Esophagus (tissue), 2 donors: ENCODE data around the gene MUS81. TPM values are rescaled to one million over a fixed set of nuclear protein-coding genes. Genes with fewer than 3 reads are reported as not detected.
"Not testable (repeated sequence)": the region's sequence is repeated elsewhere in the genome, so short reads cannot be mapped to it uniquely, and the experiment has no call there.

Source experiments
- H3K27ac ChIP-seq, 2 donors: one replicate each; pipeline ENCODE4 v1.5.1; 2013; ENCODE audit warnings: low read depth in 2 of 2, mild to moderate bottlenecking in 2 of 2, inconsistent platforms in 1 of 2, low read length in 1 of 2, moderate library complexity in 1 of 2
- H3K27me3 ChIP-seq, 2 donors: one replicate each; pipeline ENCODE4 v1.6.1; 2013; ENCODE audit warnings: low read length in 2 of 2, control low read depth in 1 of 2, mild to moderate bottlenecking in 1 of 2; ENCODE audit not compliant: insufficient read depth in 2 of 2, control insufficient read depth in 1 of 2
- H3K36me3 ChIP-seq, 2 donors: one replicate each; pipeline ENCODE4 v1.6.1; 2013; ENCODE audit warnings: low read length in 1 of 2; ENCODE audit not compliant: control insufficient read depth in 2 of 2, insufficient read depth in 2 of 2
- H3K4me1 ChIP-seq, 2 donors: one replicate each; pipeline ENCODE4 v1.6.1; 2013; ENCODE audit warnings: low read length in 1 of 2; ENCODE audit not compliant: control insufficient read depth in 2 of 2, insufficient read depth in 2 of 2
- H3K4me3 ChIP-seq, 2 donors: one replicate each; pipeline ENCODE4 v1.5.1; 2013; ENCODE audit warnings: low read length in 2 of 2, mild to moderate bottlenecking in 2 of 2, low read depth in 1 of 2, moderate library complexity in 1 of 2
- H3K9me3 ChIP-seq, 2 donors: one replicate each; pipeline ENCODE4 v1.6.1; 2013; ENCODE audit warnings: mild to moderate bottlenecking in 2 of 2, low read depth in 1 of 2, low read length in 1 of 2, moderate library complexity in 1 of 2; ENCODE audit not compliant: control insufficient read depth in 2 of 2, insufficient read depth in 1 of 2
- WGBS, 2 donors: extraction: QIAGEN DNeasy Blood & Tissue Kit; methylation state at CpG; one replicate each; pipeline ENCODE4 v1.1.7; 2013; 5-methylcytosine and 5-hydroxymethylcytosine counted together
- polyA plus RNA-seq, 2 donors: library from polyadenylated mRNA; stranded (reverse); fragments of 200-250 nt; gene quantifications; one replicate each; pipeline ENCODE4 v1.2.3, GENCODE V29; 2013
- donor health status: healthy with polysubstance abuse.
- donor health status: Bipolar disorder and iron deficiency.

Gene MUS81
- polyA plus RNA-seq, 2 donors, result 32.1 to 48.0 TPM

DNA sequence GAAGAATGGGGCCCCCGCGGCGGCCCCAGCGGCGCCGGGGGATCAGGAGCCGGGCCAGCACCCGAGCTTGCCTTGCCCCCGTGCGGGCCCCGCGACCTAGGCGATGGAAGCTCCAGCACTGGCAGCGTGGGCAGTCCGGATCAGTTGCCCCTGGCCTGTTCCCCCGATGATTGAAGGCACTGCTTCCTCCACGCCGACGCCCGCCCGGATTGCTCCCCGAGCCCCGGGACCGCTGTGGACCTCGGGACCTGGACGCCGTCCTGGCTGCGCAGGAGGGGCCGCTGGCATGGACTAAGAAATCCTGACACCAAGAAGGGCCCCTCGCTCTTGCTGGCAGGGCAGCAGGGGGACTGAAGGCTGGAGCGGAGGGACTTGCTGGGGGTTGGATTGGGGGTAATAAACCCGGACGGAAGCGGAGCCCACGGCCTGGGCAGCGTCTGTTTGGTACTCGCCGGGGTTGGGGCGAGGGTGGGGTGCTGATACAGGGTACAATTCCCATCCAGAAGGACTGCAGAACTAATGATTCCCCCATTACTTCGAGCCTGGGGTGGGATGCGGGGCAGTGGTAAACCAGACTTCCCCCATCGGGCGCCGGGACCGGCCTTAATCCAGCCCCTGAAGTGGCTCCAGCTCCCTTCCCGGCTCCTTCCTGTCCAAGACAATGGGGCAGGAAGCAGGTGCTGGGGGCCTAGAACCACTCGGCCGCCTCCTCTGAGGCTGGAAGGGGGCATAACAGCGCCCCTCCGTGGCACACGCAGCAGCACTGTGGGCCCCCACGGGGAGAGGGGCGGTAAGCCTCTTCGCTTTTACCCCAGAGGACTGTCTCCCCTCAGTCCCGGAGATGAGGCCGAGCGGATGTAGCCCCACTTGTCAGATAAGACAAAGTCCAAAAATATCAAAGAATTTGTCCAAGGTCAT lies 31.2 kb downstream of the MUS81 start:
- H3K4me3 ChIP-seq, result peak overlapping the region; percentile 53 to 77
- H3K4me1 ChIP-seq, result peaks cover 7 to 13% of the 10 kb centered on the region in 2 donors
- 7 to 9% methylated on average over 45 to 57 of the region's 57 CpGs for WGBS, 2 donors

DNA sequence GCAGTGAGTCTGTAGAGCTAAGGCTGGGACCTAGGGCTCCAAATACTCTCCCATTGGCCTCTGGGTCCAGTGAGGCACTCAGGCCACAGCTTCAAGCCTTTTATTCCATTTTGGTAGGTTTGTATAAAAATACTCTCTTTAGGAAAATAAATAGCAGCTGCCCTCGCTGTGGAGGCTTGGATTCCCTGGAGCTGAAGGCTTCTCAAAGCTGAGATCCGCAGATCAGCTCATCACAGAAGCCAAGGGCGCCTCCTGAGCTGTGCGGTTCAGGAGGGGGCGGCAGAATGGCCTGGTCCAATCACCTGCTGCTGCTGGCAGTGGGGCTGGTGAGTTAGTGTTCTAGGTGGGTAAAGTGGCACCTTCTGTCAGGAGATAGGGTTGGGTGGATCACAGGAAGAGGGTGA lies 31.9 kb downstream of the MUS81 start:
- not testable (repeated sequence) for H3K9me3 ChIP-seq, H3K27me3 ChIP-seq, H3K36me3 ChIP-seq
- H3K27ac ChIP-seq, result peak overlapping the region; percentile 98
- WGBS, 2 donors, result 59 to 61% methylated on average over 5 of the region's 5 CpGs
- peak overlapping the region in 1 of 2 donors; percentile 53 for H3K4me3 ChIP-seq
- H3K4me1 ChIP-seq, result peaks cover 7 to 13% of the 10 kb centered on the region in 2 donors

More for the DNA sequence above, 31.2 kb downstream of the MUS81 start:
- H3K36me3 ChIP-seq, result no peaks in the 10 kb centered on the region
- H3K9me3 ChIP-seq, result no peaks in the 10 kb centered on the region
- H3K27ac ChIP-seq, result peak overlapping the region; percentile 98
- no peaks in the 10 kb centered on the region for H3K27me3 ChIP-seq

DNA sequence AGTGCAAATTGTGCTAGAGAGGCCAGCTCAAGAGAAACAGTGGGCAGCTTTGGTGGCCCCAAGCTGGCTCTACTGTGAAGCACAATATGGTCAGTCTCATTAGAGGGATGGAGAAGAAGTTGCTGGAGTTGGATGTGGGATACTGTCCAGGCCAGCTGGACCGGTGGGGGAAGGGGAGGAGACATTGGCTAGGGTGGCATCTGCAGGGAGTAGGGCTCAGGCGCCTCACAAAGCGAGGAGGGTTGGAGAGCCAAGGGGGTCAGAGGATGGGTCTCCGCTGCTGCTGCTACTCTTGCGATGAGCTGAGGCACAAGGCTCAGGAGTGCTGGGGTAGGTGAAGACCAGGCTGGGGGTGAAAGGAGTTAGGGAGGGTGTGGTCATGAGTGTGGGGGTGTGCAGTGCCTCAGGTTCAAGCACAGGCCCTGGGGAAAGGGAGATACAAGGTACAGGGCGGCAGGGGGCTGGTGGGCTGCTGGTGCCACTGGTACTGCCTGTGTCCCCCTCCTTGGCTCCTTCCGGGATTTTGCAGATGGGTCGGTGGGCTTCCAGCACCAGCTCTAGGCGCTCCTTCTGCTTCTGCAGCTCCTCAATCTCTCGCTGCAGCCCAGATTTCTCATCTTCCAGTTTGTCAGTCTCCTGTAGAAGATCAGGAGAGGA lies 32.6 kb downstream of the MUS81 start:
- no peaks in the 10 kb centered on the region for H3K36me3 ChIP-seq
- no peaks in the 10 kb centered on the region for H3K9me3 ChIP-seq
- H3K4me3 ChIP-seq, result no peak overlapping the region
- peaks cover 7 to 11% of the 10 kb centered on the region in 2 donors for H3K4me1 ChIP-seq
- 72 to 77% methylated on average over 10 of the region's 10 CpGs for WGBS, 2 donors
- peak overlapping the region in 1 of 2 donors; percentile 98 for H3K27ac ChIP-seq
- H3K27me3 ChIP-seq, result no peaks in the 10 kb centered on the region

DNA sequence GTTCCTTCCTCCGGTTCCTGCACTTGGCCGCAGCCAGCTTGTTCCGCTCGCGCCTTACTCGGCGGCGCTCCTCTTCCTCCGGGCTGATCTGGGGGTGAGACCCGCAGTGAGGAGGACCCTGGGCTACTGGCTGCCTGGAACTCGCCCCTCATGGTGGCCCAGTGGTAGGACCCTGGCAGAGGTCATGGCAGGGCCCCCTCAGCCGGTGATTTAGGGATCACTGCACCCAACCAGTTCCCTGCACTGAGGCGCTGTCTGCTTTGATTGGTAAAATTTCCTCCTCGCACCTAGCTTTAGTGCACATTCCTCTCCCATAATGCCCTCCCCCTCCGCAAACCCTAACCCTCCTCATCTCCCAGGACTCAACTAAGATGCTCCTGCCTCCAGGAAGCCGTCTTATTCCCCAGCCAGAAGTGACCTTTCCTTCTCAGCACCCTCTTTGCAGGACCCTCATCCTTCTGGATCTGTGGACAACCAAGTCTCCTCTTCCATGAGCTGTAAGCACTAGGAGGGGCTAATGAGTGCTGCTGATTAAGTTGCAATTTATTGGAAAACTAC lies 33.9 kb downstream of the MUS81 start:
- H3K27ac ChIP-seq, result peak overlapping the region; percentile 74 to 83
- H3K9me3 ChIP-seq, result no peaks in the 10 kb centered on the region
- no peaks in the 10 kb centered on the region for H3K36me3 ChIP-seq
- peak overlapping the region in 1 of 2 donors; percentile 2 for H3K4me3 ChIP-seq
- no peaks in the 10 kb centered on the region for H3K27me3 ChIP-seq
- 72 to 76% methylated on average over 16 of the region's 16 CpGs for WGBS, 2 donors
- H3K4me1 ChIP-seq, result peaks cover 7 to 10% of the 10 kb centered on the region in 2 donors

DNA sequence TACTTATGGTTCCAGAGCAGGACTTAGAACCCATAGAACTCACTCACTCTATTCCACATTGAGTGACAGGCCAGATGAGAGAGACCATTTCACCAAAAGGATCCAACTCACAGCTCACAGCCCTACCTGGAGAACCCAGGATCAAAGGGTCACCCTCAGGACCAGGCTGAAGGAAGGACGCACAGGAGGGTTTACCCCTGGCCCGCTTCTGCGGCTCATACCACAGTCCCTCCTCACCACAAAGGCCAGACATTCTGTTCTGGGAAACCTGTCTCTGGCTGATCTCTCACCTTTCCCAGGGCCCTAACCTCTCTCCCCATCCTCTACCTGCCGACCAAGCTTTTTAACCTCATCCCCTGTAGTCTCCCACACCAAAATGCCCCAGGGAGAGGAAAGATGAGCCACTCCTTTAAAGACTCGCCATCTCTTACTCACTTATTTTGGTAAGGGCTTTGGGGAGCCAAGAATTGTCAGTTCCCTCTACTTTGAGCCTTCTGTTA lies 35.3 kb downstream of the MUS81 start:
- peaks cover 7 to 15% of the 10 kb centered on the region in 2 donors for H3K4me1 ChIP-seq
- H3K27ac ChIP-seq, result no peak overlapping the region
- no peaks in the 10 kb centered on the region for H3K36me3 ChIP-seq
- no peaks in the 10 kb centered on the region for H3K27me3 ChIP-seq
- no peak overlapping the region for H3K4me3 ChIP-seq
- 86 to 88% methylated on average over 5 of the region's 5 CpGs for WGBS, 2 donors
- H3K9me3 ChIP-seq, result no peaks in the 10 kb centered on the region

DNA sequence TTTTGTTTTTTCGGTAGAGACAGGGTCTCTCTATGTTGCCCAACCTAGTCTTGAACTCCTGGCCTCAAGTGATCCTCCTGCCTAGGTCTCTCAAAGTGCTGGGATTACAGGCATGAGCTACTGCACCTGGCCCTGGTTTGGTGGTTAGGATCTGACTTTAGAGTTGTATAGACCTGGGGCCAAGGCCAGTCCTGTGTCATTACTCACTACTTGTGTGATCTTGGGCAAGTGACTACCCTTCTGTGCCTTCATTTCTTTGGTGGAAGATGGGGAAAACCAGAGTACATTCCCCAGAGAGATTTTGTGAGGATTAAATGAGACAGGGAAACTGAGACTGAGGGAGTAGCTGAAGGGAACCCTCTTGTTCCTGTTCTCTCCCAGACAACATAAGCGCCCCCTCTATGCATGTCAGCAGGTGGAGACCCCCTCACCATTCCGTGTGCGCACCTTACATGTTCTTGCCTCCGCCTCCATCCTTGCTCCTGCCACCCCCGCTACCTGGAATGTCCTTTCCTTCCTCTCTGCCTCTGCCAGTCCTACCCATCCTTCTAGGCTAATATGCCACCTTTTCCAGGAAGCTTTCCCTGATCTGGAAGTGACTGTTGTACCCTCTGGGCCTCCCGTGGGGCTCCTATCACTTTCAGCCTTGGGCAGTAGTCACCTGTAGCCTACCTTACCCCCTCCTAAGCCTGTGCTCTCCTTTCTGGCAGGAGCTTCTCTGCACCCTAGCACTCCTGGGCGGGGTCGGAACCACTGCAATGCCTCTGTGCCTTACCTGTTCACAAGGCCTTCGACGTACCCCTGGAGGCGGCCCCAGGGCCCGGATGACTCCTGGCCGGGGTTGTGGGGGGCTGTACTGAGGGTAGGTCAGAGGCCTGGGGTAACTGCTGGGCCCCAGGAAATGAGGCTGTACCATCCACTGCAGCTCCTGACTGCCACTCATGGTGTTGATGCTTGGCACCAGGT lies 36.1 kb downstream of the MUS81 start:
- H3K4me1 ChIP-seq, result peaks cover 7 to 13% of the 10 kb centered on the region in 2 donors
- H3K27ac ChIP-seq, result no peak overlapping the region
- no peaks in the 10 kb centered on the region for H3K36me3 ChIP-seq
- 87 to 91% methylated on average over 14 of the region's 14 CpGs for WGBS, 2 donors
- no peaks in the 10 kb centered on the region for H3K27me3 ChIP-seq
- no peaks in the 10 kb centered on the region for H3K9me3 ChIP-seq
- H3K4me3 ChIP-seq, result no peak overlapping the region

DNA sequence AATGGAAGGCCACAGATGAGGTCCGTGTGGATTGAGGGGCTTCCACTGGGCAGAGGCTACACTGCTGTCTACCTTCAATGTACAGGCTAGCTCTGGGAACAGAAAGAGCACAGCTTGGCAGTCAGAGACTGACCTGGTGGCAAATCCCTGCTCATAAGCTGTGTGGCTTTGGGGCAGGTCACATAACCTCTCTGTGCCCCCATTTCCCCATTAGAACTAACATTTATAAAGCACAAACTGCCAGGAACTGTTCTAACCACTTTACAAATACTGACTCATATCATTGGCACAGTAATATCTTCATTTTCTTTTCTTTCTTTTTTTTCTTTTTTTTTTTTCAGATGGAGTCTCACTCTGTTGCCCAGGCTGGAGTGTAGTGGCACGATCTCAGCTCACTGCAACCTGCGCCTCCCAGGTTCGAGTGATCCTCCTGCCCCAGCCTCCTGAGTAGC lies 36.8 kb downstream of the MUS81 start:
- no peak overlapping the region for H3K27ac ChIP-seq
- no peaks in the 10 kb centered on the region for H3K27me3 ChIP-seq
- H3K4me1 ChIP-seq, result peaks cover 2 to 8% of the 10 kb centered on the region in 2 donors
- no peaks in the 10 kb centered on the region for H3K36me3 ChIP-seq
- WGBS, 2 donors, result 72 to 81% methylated on average over 4 of the region's 4 CpGs
- H3K9me3 ChIP-seq, result no peaks in the 10 kb centered on the region
- H3K4me3 ChIP-seq, result no peak overlapping the region

DNA sequence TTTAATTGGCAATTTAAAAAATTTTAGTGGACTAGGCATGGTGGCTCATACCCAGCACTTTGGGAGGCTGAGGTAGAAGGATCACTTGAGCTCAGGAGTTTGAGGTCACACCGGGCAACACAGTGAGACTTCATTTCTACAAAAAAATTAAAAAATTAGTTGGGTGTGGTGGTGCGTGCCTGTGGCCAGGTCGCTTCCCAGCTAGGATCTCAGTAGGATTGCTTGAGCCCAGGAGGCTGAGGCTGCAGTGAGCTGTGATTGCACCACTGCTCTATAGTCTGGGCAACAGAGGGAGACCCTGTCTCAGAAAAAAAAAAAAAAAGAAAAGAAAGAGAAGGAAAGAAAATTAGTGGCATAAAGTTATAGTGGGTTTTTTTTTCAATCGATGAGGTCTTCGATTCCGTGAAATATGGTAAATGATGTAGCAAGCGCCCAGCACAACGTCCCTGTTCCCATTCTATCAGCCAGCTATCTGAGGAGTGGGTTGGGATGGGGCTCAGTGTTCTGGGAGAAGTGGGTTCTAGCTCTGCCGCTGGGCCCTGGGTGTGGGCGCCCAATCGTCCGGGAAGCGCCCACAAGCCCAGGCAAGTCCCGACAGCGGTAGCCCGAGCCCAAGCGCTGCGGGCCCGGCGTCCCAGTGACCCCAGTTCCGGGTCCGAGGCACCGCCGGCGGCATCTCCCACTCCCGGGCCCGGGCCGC lies 38.6 kb downstream of the MUS81 start:
- peaks cover 2 to 10% of the 10 kb centered on the region in 2 donors for H3K4me1 ChIP-seq
- peak overlapping the region; percentile 40 to 96 for H3K27ac ChIP-seq
- peak overlapping the region; percentile 59 to 69 for H3K4me3 ChIP-seq
- 23 to 30% methylated on average over 21 to 28 of the region's 28 CpGs for WGBS, 2 donors
- H3K27me3 ChIP-seq, result no peaks in the 10 kb centered on the region
- no peaks in the 10 kb centered on the region for H3K36me3 ChIP-seq
- H3K9me3 ChIP-seq, result no peaks in the 10 kb centered on the region
